Neural progenitor cell (in vitro differentiated cells): ENCODE measurements around the gene RPTOR.

Source experiments
- EZH2phosphoT487 ChIP-seq: fragments of 200-600 bp; sonication (generic); IDR thresholded peaks from 2 replicates; pipeline ENCODE4 v1.6.1; 2017; ENCODE audit warnings: antibody characterized with exemption
- TF ChIP-seq, protein P1 (sequence below): fragments of 200-600 bp; sonication (generic); IDR thresholded peaks from 2 replicates; pipeline ENCODE4 v1.5.1; 2017; ENCODE audit warnings: antibody characterized with exemption, mild to moderate bottlenecking

GRCh38 chr17:80759377-80759673, 214.7 kb downstream of the RPTOR start:
- TF ChIP-seq EZH2phosphoT487, result no peak
- TF ChIP-seq, protein P1, sequence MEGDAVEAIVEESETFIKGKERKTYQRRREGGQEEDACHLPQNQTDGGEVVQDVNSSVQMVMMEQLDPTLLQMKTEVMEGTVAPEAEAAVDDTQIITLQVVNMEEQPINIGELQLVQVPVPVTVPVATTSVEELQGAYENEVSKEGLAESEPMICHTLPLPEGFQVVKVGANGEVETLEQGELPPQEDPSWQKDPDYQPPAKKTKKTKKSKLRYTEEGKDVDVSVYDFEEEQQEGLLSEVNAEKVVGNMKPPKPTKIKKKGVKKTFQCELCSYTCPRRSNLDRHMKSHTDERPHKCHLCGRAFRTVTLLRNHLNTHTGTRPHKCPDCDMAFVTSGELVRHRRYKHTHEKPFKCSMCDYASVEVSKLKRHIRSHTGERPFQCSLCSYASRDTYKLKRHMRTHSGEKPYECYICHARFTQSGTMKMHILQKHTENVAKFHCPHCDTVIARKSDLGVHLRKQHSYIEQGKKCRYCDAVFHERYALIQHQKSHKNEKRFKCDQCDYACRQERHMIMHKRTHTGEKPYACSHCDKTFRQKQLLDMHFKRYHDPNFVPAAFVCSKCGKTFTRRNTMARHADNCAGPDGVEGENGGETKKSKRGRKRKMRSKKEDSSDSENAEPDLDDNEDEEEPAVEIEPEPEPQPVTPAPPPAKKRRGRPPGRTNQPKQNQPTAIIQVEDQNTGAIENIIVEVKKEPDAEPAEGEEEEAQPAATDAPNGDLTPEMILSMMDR, result no peak
